IMR-90 (cell line): Measurements from ENCODE around the gene TTC28. TPM values are rescaled to one million over a fixed set of nuclear protein-coding genes. Genes with fewer than 3 reads are reported as not detected.
"Not testable (repeated sequence)": the region's sequence is repeated elsewhere in the genome, so short reads cannot be mapped to it uniquely, and the experiment has no call there.

Experiments used
- ATAC-seq: fragments of 200-7000 bp; cut with Tn5 transposase; 2 replicates; pipeline ENCODE4 v1.9.1; 2020; ENCODE audit warnings: low read depth, mild to moderate bottlenecking, moderate library complexity
- BruUV-seq: library from RNA; stranded (reverse); fragments of 400-500 nt; replicated peaks from 2 replicates; lab custom pipeline; 2021; lab: Mats Ljungman, UMichigan
- CTCF ChIA-PET: fragments of 300-600 bp; formaldehyde crosslinking; extraction: SDS; loops from one replicate; lab custom pipeline; 2021; ENCODE audit warnings: antibody characterized with exemption; lab: Yijun Ruan, JAX
- POLR2A ChIA-PET: fragments of 300-600 bp; sonication (Branson Sonifier 250); formaldehyde crosslinking; loops from one replicate; lab custom pipeline; 2022; ENCODE audit warnings: antibody characterized with exemption; ENCODE audit not compliant: unreplicated experiment; lab: Charles Lee
- DNase-seq: peaks from one replicate; pipeline ENCODE4 v3.0.0; 2013
- H2AFZ ChIP-seq: replicated peaks from 2 replicates; pipeline ENCODE3; 2013; ENCODE audit warnings: low read length, mild to moderate bottlenecking; ENCODE audit not compliant: poor library complexity
- H2AK5ac ChIP-seq: 2 replicates; pipeline ENCODE4 v1.6.1; 2013; ENCODE audit warnings: low read depth, low read length, inconsistent platforms
- H2AK9ac ChIP-seq: replicated peaks from 2 replicates; pipeline ENCODE3; 2013; ENCODE audit warnings: mild to moderate bottlenecking, low read depth, low read length, moderate library complexity; ENCODE audit not compliant: poor library complexity
- H2BK120ac ChIP-seq: 2 replicates; pipeline ENCODE4 v1.6.1; 2013; ENCODE audit warnings: low read depth, low read length, inconsistent platforms
- H2BK15ac ChIP-seq: 3 replicates; pipeline ENCODE4 v1.6.1; 2013; ENCODE audit warnings: low read depth, low read length, inconsistent platforms
- H2BK20ac ChIP-seq: 2 replicates; pipeline ENCODE4 v1.6.1; 2013; ENCODE audit warnings: low read depth, mild to moderate bottlenecking, inconsistent platforms, low read length, moderate library complexity
- H2BK5ac ChIP-seq: 2 replicates; pipeline ENCODE4 v1.6.1; 2013; ENCODE audit warnings: mild to moderate bottlenecking, low read depth, low read length, inconsistent platforms; ENCODE audit not compliant: poor library complexity, severe bottlenecking
- H3K14ac ChIP-seq: replicated peaks from 2 replicates; pipeline ENCODE4 v1.6.1; 2013; ENCODE audit warnings: low read depth, low read length, inconsistent platforms
- H3K18ac ChIP-seq: 2 replicates; pipeline ENCODE4 v1.6.1; 2013; ENCODE audit warnings: low read depth, low read length, control low read depth
- H3K23ac ChIP-seq: 2 replicates; pipeline ENCODE4 v1.6.1; 2013; ENCODE audit warnings: low read depth, low read length, inconsistent platforms
- H3K27ac ChIP-seq: 2 replicates; pipeline ENCODE4 v1.5.1; 2013; ENCODE audit warnings: mild to moderate bottlenecking, control low read depth, low read length; ENCODE audit not compliant: insufficient read depth
- H3K27me3 ChIP-seq: 2 replicates; pipeline ENCODE4 v1.6.1; 2013; ENCODE audit warnings: low read length; ENCODE audit not compliant: control insufficient read depth, insufficient read depth
- H3K36me3 ChIP-seq: 2 replicates; pipeline ENCODE4 v1.6.1; 2013; ENCODE audit warnings: low read length, mixed read lengths; ENCODE audit not compliant: control insufficient read depth, insufficient read depth
- H3K4ac ChIP-seq: 2 replicates; pipeline ENCODE4 v1.6.1; 2013; ENCODE audit warnings: low read depth, low read length, inconsistent platforms
- H3K4me1 ChIP-seq: 2 replicates; pipeline ENCODE4 v1.6.1; 2013; ENCODE audit warnings: low read length, mixed read lengths; ENCODE audit not compliant: control insufficient read depth, insufficient read depth
- H3K4me2 ChIP-seq: 2 replicates; pipeline ENCODE4 v1.6.1; 2013; ENCODE audit warnings: low read depth, mild to moderate bottlenecking, control low read depth, low read length, moderate library complexity
- H3K4me3 ChIP-seq: 2 replicates; pipeline ENCODE4 v1.5.1; 2013; ENCODE audit warnings: low read depth, mild to moderate bottlenecking, control low read depth, low read length, moderate library complexity; ENCODE audit not compliant: insufficient read depth
- H3K56ac ChIP-seq: 2 replicates; pipeline ENCODE4 v1.6.1; 2013; ENCODE audit warnings: low read length, inconsistent platforms; ENCODE audit not compliant: insufficient read depth; ENCODE audit errors: extremely low read depth
- H3K79me1 ChIP-seq, 2 experiments: 2 replicates each; pipeline ENCODE4 v1.6.1; 2013; ENCODE audit warnings: low read length in 2 of 2, inconsistent platforms in 1 of 2, low read depth in 1 of 2
- H3K9ac ChIP-seq: 2 replicates; pipeline ENCODE4 v1.6.1; 2013; ENCODE audit warnings: low read depth, low read length, control low read depth
- H3K9me1 ChIP-seq: 2 replicates; pipeline ENCODE4 v1.6.1; 2013; ENCODE audit warnings: low read length, inconsistent platforms; ENCODE audit not compliant: insufficient read depth
- H3K9me3 ChIP-seq: 2 replicates; pipeline ENCODE4 v1.6.1; 2013; ENCODE audit warnings: low read length; ENCODE audit not compliant: control insufficient read depth, insufficient read depth
- H4K20me1 ChIP-seq: 2 replicates; pipeline ENCODE4 v1.6.1; 2013; ENCODE audit warnings: low read length, inconsistent platforms; ENCODE audit not compliant: insufficient read depth
- H4K5ac ChIP-seq: 2 replicates; pipeline ENCODE4 v1.6.1; 2013; ENCODE audit warnings: mild to moderate bottlenecking, low read depth, low read length, control low read depth
- H4K8ac ChIP-seq, 2 experiments: 2 replicates each; pipeline ENCODE4 v1.6.1; 2013; ENCODE audit warnings: low read depth in 2 of 2, low read length in 2 of 2, control low read depth in 1 of 2, inconsistent platforms in 1 of 2
- H4K91ac ChIP-seq: 2 replicates; pipeline ENCODE4 v1.6.1; 2013; ENCODE audit warnings: low read depth, low read length, inconsistent platforms; ENCODE audit not compliant: insufficient read depth
- WGBS, 2 experiments: methylation state at CpG; one replicate each; pipeline versions ENCODE4 v1.1.5 to v1.1.7; 2013; ENCODE audit warnings: missing lambda C conversion rate in 2 of 2; ENCODE audit not compliant: insufficient read length in 1 of 2; ENCODE audit errors: extremely low coverage in 2 of 2; 5-methylcytosine and 5-hydroxymethylcytosine counted together
- dilution Hi-C: fragments of 300-500 bp; cut with HindIII; formaldehyde crosslinking; loops from one replicate; pipeline ENCODE4 v1.14.3; 2018; ENCODE audit warnings: low sequenced_read_pairs; ENCODE audit not compliant: unreplicated experiment
- in situ Hi-C: fragments of 300-500 bp; cut with MboI; formaldehyde crosslinking; loops from 3 replicates; pipeline ENCODE4 v1.14.3; 2019; ENCODE audit warnings: low sequenced_read_pairs, inconsistent platforms, mixed read lengths
- intact Hi-C: fragments of 100-400 bp; cut with micrococcal nuclease; formaldehyde crosslinking; loops from 2 replicates; pipeline ENCODE4 v1.10.0; 2022
- polyA plus RNA-seq, 3 experiments: library from polyadenylated mRNA; depleted of rRNA; stranded (reverse); fragments of >200 nt; gene quantifications; 2 replicates each; pipeline ENCODE4 v1.2.3, GENCODE V29; 2012; ENCODE audit warnings: low replicate concordance in 1 of 3
- total RNA-seq: library from RNA; depleted of rRNA; stranded (reverse); fragments of >200 nt; gene quantifications from 2 replicates; pipeline ENCODE4 v1.2.3, GENCODE V29; 2012

TTC28 gene
- total and polyA plus RNA-seq, 2 of the 4 experiments (the other 2 are of a cell fraction): 5.6 to 13.3 TPM

DNA sequence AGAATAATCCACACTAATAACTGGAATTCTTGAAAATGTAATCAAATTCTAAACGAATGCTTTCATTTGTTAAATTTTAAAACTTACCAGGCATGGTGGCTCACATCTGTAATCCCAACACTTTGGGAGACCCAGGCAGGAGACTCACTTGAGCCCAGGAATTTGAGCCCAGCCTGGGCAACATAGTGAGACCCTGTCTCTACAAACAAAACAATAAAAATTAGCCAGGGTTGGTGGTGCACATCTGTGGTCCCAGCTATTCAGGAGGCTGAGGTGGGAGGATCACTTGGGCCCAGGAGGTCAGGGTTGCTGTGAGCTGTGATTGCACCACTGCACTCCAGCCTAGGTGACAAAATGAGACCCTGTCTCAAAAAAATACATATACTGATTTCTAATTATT, 212.6 kb downstream of the TTC28 start:
- H3K56ac ChIP-seq, CTCF ChIA-PET, ATAC-seq, H2BK15ac ChIP-seq, H4K5ac ChIP-seq, H3K14ac ChIP-seq, dilution Hi-C loops, H3K4me1 ChIP-seq, intact Hi-C loops, H2AK5ac ChIP-seq, BruUV-seq, H3K36me3 ChIP-seq, H3K4ac ChIP-seq, H3K23ac ChIP-seq, H3K9me1 ChIP-seq, H3K27ac ChIP-seq, H4K8ac ChIP-seq, H2AK9ac ChIP-seq, H2BK20ac ChIP-seq, H3K27me3 ChIP-seq, H4K91ac ChIP-seq, H3K4me2 ChIP-seq, H2AFZ ChIP-seq, H2BK120ac ChIP-seq, H4K20me1 ChIP-seq, H3K18ac ChIP-seq, POLR2A ChIA-PET, H3K9ac ChIP-seq, H3K9me3 ChIP-seq, H3K4me3 ChIP-seq, DNase-seq, H3K79me1 ChIP-seq, H2BK5ac ChIP-seq, in situ Hi-C loops: not testable (repeated sequence)
- WGBS, 2 experiments: no CpG with 5 or more reads among the region's 1 CpG
